Fibroblast of mammary gland (primary cell): ENCODE measurements around the gene SLC44A5.
A peak's percentile ranks its signal among the peaks of the same experiment; 100 is the strongest.

Source experiments
- DNase-seq: peaks from one replicate; pipeline ENCODE4 v3.0.0-alpha.2; 2010; ENCODE audit warnings: low read depth
- H3K4me3 ChIP-seq: 2 replicates; pipeline ENCODE4 v1.5.1; 2011; ENCODE audit warnings: low read depth, mild to moderate bottlenecking, low read length, moderate library complexity; ENCODE audit not compliant: control insufficient read depth
- TF ChIP-seq, protein P1 (sequence below): conservative IDR thresholded peaks from 2 replicates; pipeline ENCODE4 v1.5.1; 2011; ENCODE audit warnings: low read depth, low read length, inconsistent platforms; ENCODE audit not compliant: control insufficient read depth, insufficient read depth

The SLC44A5 gene

DNA sequence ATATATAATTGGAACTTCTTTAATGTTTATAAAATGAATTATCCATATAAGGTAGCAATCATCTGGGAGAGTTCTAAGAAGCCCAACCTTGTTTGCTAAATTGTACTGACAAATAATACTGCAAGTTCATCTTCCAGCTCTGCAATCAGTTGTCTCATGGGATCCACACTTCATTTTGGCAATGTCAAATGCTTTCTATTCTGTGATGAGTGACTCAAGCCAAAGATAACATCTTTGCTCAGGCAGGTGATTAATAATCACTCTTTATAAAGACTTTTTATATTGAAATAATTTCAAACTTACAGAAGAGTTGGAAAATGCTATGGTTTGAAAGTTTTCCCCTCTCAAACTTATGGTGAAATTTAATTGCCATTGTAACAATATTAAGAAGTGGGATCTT, 67.2 kb downstream of the SLC44A5 start:
- no peak overlapping the region for H3K4me3 ChIP-seq
- no peak for DNase-seq
- TF ChIP-seq, protein P1, sequence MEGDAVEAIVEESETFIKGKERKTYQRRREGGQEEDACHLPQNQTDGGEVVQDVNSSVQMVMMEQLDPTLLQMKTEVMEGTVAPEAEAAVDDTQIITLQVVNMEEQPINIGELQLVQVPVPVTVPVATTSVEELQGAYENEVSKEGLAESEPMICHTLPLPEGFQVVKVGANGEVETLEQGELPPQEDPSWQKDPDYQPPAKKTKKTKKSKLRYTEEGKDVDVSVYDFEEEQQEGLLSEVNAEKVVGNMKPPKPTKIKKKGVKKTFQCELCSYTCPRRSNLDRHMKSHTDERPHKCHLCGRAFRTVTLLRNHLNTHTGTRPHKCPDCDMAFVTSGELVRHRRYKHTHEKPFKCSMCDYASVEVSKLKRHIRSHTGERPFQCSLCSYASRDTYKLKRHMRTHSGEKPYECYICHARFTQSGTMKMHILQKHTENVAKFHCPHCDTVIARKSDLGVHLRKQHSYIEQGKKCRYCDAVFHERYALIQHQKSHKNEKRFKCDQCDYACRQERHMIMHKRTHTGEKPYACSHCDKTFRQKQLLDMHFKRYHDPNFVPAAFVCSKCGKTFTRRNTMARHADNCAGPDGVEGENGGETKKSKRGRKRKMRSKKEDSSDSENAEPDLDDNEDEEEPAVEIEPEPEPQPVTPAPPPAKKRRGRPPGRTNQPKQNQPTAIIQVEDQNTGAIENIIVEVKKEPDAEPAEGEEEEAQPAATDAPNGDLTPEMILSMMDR, result no peak

DNA sequence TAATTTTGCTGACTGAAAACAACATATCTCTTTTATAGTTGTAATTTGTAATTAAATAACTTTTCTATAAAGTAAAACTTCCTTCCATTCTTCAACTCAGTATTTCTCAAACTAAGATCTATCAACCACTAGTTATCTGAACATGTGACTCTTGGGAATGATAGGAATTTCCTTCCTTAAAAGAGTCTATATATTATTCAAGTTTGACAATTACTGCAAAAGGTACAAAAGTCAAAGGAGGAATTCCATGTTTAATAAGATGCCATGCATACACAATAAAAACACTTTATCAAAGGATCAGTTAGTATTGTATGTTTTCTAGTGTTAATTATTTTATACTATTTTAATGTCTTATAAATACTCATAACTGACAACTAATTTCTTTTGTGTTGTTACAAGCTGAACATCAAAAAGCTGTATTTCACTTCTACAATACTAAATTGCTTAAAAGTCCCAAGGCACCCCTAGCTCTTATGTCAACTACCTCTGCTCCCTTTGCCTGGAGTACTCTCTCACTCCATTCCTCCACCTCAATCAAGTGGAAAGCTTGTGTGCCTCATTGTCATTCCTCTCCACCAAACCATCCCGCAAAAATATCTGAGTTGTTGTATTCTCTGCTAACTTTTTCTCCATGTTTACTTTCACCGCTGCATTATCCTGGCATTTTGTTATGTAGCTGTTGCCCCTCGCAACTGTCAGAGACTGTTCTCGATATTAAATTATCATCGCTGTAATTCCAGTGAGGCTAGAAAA, 67.9 kb downstream of the SLC44A5 start:
- TF ChIP-seq, protein P1, result no peak
- no peak overlapping the region for H3K4me3 ChIP-seq
- DNase-seq, result no peak

DNA sequence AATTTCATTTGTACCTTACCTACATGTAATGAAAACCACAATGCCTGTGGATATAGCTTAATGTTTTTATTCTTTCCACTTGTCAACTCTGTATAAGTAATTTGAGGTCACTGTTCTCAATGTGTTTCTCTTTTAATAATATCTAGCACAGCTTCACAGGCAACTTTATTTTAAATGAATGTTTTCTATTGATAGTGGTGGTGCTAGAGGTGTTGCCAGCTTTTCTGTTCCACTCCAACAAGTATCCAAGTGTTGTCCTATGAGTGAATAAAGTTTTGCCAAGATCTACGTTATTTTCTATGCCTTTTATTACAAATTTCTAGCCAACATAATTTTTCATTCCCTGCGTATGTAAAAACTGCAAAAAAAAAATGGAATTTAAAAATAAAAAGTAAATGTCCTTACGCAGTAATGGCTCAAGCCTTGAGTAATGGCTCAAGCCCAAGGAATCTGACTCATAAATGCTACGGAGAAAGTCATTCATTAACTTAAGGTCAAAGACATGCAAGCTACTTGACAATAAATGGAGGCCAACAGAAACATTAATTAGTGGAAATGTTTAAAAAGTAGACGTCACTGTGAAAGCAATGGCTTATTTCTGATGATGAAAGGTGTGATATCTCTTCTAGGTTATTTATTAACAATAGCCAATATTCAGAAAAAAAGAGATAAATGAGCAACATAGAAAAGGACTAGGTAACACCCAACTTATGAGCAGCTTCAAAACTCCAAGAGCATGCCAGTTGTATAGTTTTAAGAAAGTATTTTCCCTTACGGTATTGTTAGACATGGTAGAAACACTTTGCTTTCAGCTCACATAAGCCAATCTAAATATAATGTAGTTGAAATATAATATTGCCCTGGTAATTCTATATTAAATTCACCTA, 71.4 kb downstream of the SLC44A5 start:
- no peak overlapping the region for H3K4me3 ChIP-seq
- DNase-seq, result peak; percentile 8
- TF ChIP-seq, protein P1, result no peak

DNA sequence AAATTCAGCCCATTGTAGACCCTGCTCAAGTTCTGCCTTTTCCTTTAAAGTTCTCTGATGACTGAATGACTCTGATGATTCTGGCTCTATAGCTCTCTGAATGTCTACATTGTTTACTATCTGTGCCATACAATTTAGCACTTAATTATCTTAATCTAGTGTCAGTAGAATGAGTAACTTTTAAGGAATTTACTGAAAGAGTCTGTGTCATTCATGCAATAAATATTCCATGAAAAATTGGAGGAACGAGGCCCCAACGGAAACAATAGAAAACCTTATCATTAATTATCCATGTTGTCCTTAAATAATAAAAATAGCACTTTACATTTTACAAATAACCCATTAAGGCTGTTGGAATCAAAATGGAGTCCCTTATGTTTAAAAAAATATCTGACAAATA, 77.8 kb downstream of the SLC44A5 start:
- TF ChIP-seq, protein P1, result no peak
- H3K4me3 ChIP-seq, result no peak overlapping the region
- DNase-seq, result no peak

DNA sequence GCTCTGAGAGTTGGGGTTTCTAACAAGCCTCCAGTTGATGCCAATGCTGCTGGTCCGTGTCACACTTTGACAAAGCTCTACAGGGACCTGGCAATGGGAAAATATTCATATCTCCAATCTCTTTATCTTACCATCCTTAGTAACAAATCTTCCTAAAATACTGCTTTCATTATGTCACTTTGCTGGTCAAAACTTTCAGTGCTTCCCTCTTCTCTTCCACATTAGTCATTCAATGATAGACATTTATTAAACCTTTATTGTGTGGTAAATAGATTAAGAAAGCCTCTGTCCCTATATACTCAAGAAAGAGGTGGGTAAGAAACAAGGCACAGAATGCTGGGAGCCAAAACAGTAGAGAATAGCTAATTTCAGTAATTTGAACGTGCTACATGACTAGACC, 79.3 kb downstream of the SLC44A5 start:
- TF ChIP-seq, protein P1, result no peak
- no peak for DNase-seq
- H3K4me3 ChIP-seq, result no peak overlapping the region

DNA sequence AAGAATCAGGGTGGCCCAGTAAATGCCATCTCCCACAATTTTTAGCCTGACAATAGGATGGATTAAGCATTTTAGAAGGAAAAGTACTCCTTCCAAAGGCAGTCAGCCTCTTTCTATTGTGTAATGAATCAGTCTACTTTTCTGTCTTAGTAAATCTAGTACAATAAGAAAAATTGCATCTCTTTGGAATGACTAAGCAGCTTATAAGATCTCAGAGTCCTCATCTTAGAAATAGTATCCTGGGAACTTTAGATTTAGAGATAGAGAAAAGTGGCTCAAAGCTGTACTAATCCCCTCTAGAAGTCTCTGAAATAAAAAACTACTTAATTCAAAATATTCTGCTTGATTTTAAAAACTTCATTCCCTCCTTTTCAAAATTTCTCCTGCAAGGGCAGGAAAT, 81.4 kb downstream of the SLC44A5 start:
- H3K4me3 ChIP-seq, result no peak overlapping the region
- DNase-seq, result no peak
- TF ChIP-seq, protein P1, result no peak
